Fibroblast of the conjunctiva (primary cell): ENCODE data around the gene FHOD3.
A peak's percentile ranks its signal among the peaks of the same experiment; 100 is the strongest.

Source experiments
- DNase-seq: peaks from one replicate; pipeline ENCODE4 v3.0.0-alpha.2; 2010; ENCODE audit warnings: low read depth

Gene FHOD3

DNA sequence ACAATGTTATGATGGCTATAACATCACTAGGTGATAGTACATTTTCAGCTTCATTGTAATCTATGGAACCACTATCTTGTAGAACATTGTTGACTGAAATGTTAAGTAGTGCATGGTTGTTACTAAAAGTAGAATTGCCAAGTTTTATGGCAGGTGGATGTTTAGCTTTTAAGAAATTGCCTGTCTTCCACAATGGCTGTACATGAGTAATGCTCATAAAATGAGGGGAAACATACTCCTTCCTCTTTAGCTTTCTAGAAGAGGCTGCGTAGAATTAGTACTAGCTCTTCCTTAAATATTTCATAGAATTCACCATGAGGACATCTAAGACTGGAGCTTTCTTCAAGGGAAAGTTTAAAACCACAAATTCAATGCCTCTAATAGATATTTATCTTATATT lies 370.3 kb downstream of the FHOD3 start:
- DNase-seq: no peak

- DNase-seq: no peak
Measured at GRCh38 chr18:36668349-36668748, 370.8 kb downstream of the FHOD3 start.

DNA sequence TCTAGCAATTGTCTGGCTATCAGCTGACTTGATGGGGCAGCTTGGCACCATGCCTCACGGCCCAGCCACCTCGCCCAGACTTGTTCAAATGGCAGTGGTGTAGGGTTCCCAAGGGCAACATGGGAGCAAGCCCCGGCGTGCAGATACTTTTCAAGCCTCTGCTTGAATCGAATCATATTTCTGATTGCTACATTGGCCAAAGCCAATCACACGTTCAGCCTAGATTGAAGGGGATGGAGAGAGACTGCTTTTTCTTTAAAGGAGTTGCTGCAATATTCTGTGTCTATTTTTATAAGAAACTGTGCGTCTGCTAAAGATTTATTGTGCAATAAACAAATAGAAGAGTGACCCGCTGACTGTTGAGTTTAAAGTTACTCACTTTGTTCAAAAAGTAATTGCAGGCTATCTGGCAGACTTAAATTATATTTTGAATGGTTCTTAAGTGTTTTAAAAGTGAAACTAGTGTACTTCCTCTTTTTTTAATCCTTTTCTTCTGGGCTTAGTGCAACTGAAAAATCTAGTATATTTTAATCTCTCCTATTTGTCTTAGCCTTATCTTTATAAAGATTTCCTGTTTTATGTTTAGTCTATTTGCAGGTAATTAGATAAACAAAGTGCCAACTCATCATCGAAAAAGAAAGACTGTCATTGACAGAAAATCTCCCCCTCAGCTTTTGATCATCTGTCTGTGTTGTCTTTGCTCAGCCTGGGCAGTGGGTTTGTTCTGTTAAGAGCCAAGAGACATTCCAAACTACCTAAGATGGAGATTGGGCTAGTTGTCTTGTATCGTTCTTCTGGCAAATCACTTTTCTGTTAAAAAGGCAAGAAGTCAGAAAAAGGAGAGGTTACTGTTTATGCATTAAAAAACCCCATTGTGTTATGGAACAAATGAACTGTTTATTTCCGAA lies 375.2 kb downstream of the FHOD3 start:
- peak; percentile 49 for DNase-seq

DNA sequence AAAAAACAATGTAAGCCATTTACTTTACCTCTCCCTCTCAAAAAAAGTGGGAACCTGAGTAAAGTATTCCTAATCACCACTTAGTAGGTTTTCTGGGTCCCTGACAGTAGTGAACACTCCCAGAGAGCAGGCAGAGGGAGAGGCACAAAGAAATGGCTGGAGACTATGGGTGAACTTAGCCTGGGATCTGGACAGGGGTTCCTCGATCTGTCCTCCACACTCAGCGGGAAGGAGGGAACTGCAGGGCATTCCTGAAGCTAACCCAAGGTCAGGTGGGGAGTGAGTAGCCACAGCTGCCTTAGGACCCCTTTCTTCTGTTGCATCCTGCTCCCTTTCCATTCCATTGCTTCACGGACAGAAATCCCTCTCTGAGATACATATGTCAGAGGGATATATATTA lies 375.9 kb downstream of the FHOD3 start:
- DNase-seq: no peak

GRCh38 chr18:36675076-36675475 lies 377.6 kb downstream of the FHOD3 start:
- DNase-seq: no peak

DNA sequence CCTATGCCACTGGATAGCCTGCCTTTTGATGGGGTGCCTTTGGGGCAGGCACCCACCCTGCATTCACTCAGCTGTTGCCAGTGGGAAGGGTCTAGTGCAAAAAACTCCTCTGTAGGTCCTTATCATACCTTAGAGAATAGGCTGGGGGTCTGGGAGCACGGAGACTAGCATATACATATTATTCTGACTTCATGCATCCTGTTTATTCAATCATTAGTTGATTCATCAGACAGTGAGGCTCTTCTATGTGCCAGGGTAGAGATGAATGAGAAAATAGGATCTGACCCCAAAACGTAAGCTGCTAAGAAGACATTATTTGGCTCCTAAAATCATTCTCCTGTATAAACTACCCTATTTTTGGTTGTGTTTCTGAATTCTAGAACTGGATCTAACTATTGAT lies 378.0 kb downstream of the FHOD3 start:
- no peak for DNase-seq

GRCh38 chr18:36676629-36677028 lies 379.1 kb downstream of the FHOD3 start:
- DNase-seq: no peak

- DNase-seq: no peak
Measured at GRCh38 chr18:36680042-36680441, 382.5 kb downstream of the FHOD3 start.

DNA sequence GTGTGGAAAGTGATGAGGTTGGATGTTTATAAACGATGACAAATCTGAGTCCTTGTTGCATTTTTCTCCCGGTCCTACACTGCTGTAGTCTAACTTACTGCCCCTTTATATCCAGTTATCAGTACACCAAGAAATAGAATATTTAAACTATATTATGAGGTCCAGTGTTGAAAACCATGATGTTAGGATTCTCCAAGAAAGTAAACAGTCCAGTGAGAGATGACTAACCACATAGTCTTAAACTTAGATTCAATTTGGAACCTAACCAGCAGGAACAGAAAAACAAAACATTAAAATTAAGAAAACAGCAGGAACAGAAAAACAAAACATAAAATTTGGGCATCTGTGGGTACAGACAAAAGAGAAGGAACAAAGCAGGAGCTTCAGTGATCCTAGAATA lies 388.1 kb downstream of the FHOD3 start:
- DNase-seq: no peak

GRCh38 chr18:36688020-36688965 lies 390.8 kb downstream of the FHOD3 start:
- DNase-seq: peak; percentile 55

DNA sequence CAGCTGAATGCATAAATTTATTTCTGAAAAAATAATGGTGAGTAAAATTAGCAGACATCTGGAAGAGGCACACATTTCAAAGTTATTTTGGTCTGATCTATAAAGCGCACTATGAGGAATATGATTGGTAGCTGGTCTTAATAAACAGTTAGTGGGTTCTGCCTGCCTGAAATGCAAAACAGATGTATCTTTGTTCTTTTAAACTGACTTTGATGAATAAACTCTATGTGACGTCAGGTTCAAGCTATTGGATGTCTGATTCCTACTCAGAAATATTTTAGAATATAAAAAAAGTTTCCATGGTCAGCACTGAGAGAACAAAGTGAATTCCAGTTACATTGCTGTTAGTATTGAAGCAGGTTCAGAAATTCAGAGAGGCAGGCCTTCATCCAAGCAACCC lies 394.9 kb downstream of the FHOD3 start:
- peak; percentile 65 for DNase-seq

DNA sequence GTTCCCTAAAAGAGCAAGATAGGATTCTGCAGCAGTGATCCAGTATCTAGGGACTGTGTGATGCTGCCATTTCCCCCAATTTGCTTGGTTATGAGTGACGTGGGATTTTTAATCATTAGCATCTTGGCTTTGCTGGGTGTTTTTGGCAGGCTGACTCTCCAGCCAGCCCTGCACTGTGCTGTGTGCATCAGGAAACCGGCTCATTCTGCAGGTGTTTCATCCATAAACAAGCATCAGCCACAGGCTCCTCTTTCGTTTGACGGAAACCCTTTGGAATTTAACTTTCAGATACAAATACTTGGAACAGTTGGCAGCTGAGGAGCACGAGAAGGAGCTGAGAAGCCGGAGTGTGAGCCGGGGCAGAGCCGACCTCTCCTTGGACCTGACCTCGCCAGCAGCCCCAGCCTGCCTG lies 395.4 kb downstream of the FHOD3 start:
- DNase-seq: no peak

DNA sequence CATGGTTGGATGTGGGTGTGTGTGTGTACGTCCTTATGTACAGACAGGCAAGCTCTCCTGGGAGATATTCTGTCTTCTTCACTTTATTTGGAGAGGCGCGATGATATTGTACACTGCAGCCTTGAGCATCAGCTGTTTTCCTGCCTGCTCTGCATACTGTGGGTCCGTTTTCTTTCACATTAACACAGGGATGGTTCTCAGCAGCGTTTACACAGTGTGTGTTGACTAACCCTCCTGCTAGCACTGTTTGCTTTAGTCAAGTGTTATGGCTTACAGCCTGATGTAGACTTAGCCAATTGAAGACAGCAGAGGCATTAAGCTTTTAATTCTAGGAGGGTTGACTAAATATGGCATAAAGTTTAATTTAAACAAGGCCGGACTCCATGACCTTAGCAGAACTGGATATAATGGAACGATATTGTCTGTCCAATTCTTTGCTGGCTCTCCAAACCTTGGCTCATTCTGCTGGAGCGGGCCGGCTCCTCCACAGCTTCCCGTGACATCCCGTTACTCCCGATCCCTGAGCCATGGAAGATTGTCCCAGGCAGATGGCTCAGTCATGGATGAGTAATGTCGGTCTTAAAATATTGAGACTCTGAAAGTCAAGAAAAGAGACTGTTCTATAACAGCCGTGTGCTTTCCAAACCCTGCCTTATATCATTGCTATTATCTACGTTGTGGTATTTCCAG lies 396.6 kb downstream of the FHOD3 start:
- DNase-seq: no peak

DNA sequence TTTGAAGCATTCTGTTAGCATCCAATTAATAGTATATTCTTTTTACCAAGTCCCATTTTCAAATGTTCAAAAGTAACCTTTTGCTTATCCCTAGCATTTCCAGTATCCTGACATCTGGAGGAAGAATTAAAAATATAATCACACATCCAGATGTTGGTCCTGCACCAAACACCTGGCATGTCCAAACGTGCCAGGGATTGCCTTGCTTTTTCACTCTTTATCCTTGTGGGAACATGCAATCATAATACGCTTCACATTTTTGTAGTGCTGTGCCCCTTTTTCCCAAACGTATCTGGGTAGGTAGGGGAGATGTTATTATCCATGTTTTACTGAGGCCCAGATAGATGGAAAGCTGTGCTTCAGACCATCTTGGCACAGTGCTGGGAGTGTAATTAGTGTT lies 398.3 kb downstream of the FHOD3 start:
- DNase-seq: no peak

DNA sequence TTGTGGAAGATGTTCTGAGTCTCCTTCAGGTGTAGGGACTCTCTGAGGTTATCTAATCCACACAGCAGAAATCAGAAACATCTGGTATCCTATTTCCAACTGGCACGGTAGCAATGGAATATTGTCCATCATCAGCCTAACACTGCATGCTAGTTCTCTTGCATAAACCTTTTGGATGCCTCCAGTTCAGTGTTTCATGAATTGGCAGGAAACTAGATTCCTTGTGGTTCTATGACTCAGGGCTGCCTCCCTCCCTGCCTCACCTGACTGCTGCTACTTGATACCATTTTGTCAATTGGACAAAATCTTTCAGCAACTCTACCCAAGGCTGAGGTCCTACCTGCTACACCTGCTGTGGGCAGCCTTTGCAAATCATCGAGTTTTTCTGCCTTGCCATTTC lies 400.4 kb downstream of the FHOD3 start:
- DNase-seq: peak; percentile 57

DNA sequence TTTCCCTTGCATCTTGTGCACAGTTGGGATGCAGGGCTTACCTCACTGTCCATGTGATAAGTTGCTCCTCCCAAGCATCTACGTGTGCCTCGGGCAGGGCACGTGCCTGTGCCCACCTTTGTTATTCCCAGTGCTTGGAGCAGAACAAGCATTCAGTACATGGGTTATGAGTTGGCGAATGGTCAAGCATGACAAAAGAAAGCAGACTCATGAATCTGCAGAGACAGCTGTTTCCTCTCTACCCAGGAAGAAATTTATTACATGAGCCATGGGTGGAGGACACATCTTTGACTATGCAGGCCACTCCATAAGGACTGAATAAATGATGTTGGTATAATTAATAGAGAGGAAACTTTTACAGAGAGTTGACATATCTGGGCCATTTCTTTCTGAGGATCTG lies 403.4 kb downstream of the FHOD3 start:
- no peak for DNase-seq

GRCh38 chr18:36702401-36703013 lies 405.0 kb downstream of the FHOD3 start:
- no peak for DNase-seq

- no peak for DNase-seq
Measured at GRCh38 chr18:36704156-36704555, 406.6 kb downstream of the FHOD3 start.

DNA sequence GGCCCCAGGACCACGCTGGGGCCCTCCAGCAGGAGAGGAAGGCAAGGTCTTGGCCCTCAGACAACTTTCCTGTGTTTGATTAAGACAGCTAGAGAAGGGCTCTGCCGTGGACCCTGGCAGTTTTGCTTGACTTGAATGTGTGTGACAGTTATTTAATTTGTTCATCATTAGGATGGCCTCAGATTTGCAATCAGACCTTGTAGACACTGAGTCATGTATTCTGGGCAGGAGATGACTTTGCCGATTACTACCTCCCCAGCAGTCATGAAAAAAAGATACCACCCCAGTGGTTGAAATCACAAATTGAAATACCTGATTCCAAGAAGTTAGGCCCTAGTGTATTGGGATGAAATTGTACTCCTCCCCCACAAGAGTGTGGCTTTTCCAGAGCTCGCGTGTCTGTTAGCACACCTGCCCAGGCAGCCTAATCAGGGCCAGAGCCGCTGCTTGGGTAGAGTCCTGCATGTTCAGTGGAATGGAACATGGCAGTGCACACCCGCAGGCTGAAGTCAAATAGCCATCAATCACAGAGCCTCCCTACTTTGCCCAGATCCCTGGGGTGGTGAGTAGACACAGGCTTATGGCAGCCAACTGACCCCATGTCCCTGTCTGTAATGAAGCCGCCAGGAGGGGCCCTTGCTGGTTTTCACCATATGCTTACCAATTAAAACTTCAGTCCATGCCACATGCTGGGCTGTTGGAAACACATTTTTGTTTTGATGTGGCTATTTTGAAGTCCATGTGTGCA lies 408.8 kb downstream of the FHOD3 start:
- DNase-seq: no peak

DNA sequence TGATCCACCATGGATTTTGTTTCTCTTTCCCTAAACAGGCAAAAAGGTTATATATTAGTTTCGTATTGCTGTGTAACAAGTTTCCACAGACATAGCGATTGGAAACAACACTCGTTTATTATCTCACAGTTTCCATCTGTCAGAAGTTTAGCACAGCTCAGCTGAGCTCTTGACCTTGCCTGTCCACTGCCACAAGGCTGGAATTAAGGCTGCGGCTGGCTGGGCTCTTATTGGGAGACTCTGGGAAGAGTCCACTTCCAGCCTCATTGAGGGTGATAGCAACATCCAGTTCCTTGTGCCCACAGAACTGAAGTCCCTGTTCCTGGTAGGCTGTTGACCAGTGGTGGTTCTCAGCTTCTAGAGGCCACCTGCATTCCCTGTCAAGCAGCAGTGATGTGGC lies 410.9 kb downstream of the FHOD3 start:
- no peak for DNase-seq

DNA sequence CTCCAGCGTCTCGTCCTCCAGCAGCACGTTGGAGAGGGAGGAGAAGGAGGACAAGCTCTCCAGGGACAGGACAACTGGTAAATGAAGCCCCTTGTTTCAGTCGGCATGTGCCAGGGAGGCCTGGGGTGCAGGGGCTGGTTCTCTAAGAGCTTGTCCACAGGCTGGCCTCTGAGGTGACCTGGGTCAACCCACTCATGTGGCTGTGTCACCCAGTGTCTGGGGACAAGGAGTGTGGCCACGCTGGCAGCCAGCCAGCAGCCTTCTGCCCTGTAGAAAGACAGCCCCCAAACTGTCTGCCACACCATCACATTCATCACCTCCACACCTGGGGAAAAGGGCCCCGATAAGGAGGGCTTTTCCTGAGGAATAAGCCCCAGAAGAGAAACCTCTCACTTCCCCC lies 411.8 kb downstream of the FHOD3 start:
- no peak for DNase-seq
